ENCODE results near the gene SORT1.
A peak's percentile ranks its signal among the peaks of the same experiment; 100 is the strongest.

Gene SORT1

GRCh38 chr1:109265016-109265415, 132.7 kb downstream of the SORT1 start:
- Mint-ChIP-seq H3K4me3 (no peak overlapping the region), H3K9me3 (no peaks in the 10 kb centered on the region), H3K36me3 (ENCODE audit: low read depth) (no peaks in the 10 kb centered on the region)

GRCh38 chr1:109264379-109264755, 133.4 kb downstream of the SORT1 start:
- Mint-ChIP-seq H3K4me1 (ENCODE audit: low read depth) (no peaks in the 10 kb centered on the region), H3K9me3 (no peaks in the 10 kb centered on the region), H3K4me3 (no peak overlapping the region), H3K27me3 (no peaks in the 10 kb centered on the region), H3K36me3 (ENCODE audit: low read depth) (no peaks in the 10 kb centered on the region), H3K27ac (no peak overlapping the region)

More at GRCh38 chr1:109265016-109265415, 132.7 kb downstream of the SORT1 start:
- H3K4me1 Mint-ChIP-seq (ENCODE audit: low read depth), result no peaks in the 10 kb centered on the region
- no peaks in the 10 kb centered on the region for H3K27me3 Mint-ChIP-seq
- no peak overlapping the region for H3K27ac Mint-ChIP-seq

GRCh38 chr1:109263597-109264378, 133.9 kb downstream of the SORT1 start:
- H3K27ac Mint-ChIP-seq, result peak overlapping the region; percentile 78

GRCh38 chr1:109263234-109263596, 134.5 kb downstream of the SORT1 start:
- peak overlapping the region; percentile 78 for H3K27ac Mint-ChIP-seq
- no peaks in the 10 kb centered on the region for H3K36me3 Mint-ChIP-seq (ENCODE audit: low read depth)
- no peaks in the 10 kb centered on the region for H3K27me3 Mint-ChIP-seq

More at GRCh38 chr1:109263597-109264378, 133.9 kb downstream of the SORT1 start:
- H3K9me3 Mint-ChIP-seq, result no peaks in the 10 kb centered on the region
- no peaks in the 10 kb centered on the region for H3K27me3 Mint-ChIP-seq
- no peak overlapping the region for H3K4me3 Mint-ChIP-seq
- H3K4me1 Mint-ChIP-seq (ENCODE audit: low read depth), result no peaks in the 10 kb centered on the region
- no peaks in the 10 kb centered on the region for H3K36me3 Mint-ChIP-seq (ENCODE audit: low read depth)

GRCh38 chr1:109262231-109263055, 135.3 kb downstream of the SORT1 start:
- H3K4me1 Mint-ChIP-seq (ENCODE audit: low read depth), result no peaks in the 10 kb centered on the region
- no peak overlapping the region for H3K4me3 Mint-ChIP-seq
- H3K36me3 Mint-ChIP-seq (ENCODE audit: low read depth), result no peaks in the 10 kb centered on the region
- no peak overlapping the region for H3K27ac Mint-ChIP-seq
- H3K27me3 Mint-ChIP-seq, result no peaks in the 10 kb centered on the region
- no peaks in the 10 kb centered on the region for H3K9me3 Mint-ChIP-seq

More at GRCh38 chr1:109263234-109263596, 134.5 kb downstream of the SORT1 start:
- H3K4me3 Mint-ChIP-seq, result no peak overlapping the region
- H3K9me3 Mint-ChIP-seq, result no peaks in the 10 kb centered on the region
- H3K4me1 Mint-ChIP-seq (ENCODE audit: low read depth), result no peaks in the 10 kb centered on the region

GRCh38 chr1:109261578-109261977, 136.1 kb downstream of the SORT1 start:
- no peaks in the 10 kb centered on the region for H3K4me1 Mint-ChIP-seq (ENCODE audit: low read depth)
- H3K9me3 Mint-ChIP-seq, result no peaks in the 10 kb centered on the region
- H3K36me3 Mint-ChIP-seq (ENCODE audit: low read depth), result no peaks in the 10 kb centered on the region
- no peak overlapping the region for H3K4me3 Mint-ChIP-seq
- H3K27ac Mint-ChIP-seq, result no peak overlapping the region
- H3K27me3 Mint-ChIP-seq, result no peaks in the 10 kb centered on the region

- Mint-ChIP-seq H3K36me3 (ENCODE audit: low read depth) (no peaks in the 10 kb centered on the region), H3K4me1 (ENCODE audit: low read depth) (no peaks in the 10 kb centered on the region), H3K9me3 (no peaks in the 10 kb centered on the region), H3K4me3 (no peak overlapping the region), H3K27me3 (no peaks in the 10 kb centered on the region), H3K27ac (no peak overlapping the region)
Measured at GRCh38 chr1:109261006-109261405, 136.7 kb downstream of the SORT1 start.

GRCh38 chr1:109259674-109260557, 137.8 kb downstream of the SORT1 start:
- no peaks in the 10 kb centered on the region for H3K36me3 Mint-ChIP-seq (ENCODE audit: low read depth)
- H3K4me1 Mint-ChIP-seq (ENCODE audit: low read depth), result no peaks in the 10 kb centered on the region
- no peak overlapping the region for H3K27ac Mint-ChIP-seq
- H3K9me3 Mint-ChIP-seq, result no peaks in the 10 kb centered on the region
- H3K27me3 Mint-ChIP-seq, result no peaks in the 10 kb centered on the region
- no peak overlapping the region for H3K4me3 Mint-ChIP-seq

Data from stimulated activated naive CD8-positive, alpha-beta T cell treated with anti-CD3 and anti-CD28 coated beads, Interleukin-15, Interleukin-2, amounts not matched to agents 100 ng/mL and 50 ng/mL, for 24 hours (primary cell).